ENCODE data around the gene FRMPD4.
"Not testable (repeated sequence)": the region's sequence is repeated elsewhere in the genome, so short reads cannot be mapped to it uniquely, and the experiment has no call there.

FRMPD4 gene

DNA sequence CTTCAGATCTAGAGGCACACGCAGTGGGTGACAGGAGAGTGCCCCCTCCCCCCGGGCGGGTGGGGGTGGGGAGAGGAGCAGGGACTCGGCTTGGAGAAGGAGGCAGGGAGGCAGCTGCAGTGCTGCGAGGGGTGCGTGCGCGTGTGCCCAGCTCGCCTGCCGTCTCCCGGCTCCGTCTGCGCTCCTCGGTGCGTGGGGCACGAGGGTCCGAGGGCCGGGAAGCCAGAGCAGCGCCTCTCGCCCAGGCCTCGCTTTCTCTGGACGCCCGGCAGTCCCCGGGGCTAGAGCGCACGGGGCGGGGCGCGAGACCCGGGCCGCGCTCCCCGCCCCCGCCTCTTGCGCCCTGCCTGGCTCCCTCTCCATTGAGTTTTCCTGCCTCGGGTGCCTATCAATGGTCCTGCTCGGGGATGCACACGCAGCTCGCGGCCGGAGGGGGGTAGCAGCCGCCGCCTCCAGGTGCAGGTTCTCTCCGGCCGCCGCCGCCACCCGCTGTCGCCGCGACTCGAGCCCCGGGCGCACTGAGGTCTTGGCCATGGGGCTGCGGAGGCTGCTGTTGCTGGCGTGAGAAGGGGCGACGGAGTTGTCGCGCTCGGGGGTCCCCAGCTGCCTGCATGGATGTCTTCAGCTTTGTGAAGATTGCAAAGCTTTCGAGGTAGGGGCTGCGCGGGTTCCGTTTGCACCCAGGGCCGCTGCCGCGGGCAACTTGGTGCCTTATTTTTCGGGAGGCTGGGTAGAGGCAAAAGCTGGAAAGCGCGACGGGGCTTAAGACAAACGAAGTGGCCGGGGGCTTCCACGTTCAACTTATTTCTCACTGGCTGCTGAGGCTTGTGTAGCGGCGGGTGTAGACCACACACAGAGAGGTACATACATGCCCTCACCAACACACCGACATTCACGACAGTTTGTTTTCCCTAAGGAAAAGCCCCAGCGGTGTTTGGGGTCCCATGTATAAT is at the start of gene FRMPD4:
Gene FRMPD4, plus strand, starts transcription at position 113 of the 953 bp plus-strand sequence. Its CDS starts 499 bp downstream, at position 612.
- peak; percentile 17 for DNase-seq

GRCh38 chrX:12089740-12090139 is 48.5 kb upstream of the FRMPD4 start:
- no peak for DNase-seq

DNA sequence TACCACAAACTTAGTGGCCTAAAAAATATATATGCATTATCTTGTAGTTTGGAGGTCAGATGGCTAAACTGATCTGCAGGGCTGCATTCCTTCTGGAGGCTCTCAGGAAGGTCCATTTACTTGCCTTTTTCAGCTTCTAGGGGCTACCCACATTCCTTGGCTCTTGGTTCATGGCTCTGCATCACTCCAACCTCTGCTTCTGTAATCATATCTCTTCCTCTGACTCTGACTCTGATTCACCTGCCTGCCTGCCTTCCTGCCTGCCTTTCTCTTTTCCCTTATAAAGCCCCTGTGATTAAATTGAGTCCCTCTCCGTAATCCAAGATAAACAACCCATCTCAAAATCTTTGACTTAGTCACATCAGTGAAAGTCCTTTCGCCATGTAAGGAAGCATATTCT is 25.0 kb upstream of the FRMPD4 start:
- no peak for DNase-seq

- no peak for DNase-seq
Observed at GRCh38 chrX:12115377-12115776, 22.9 kb upstream of the FRMPD4 start.

DNA sequence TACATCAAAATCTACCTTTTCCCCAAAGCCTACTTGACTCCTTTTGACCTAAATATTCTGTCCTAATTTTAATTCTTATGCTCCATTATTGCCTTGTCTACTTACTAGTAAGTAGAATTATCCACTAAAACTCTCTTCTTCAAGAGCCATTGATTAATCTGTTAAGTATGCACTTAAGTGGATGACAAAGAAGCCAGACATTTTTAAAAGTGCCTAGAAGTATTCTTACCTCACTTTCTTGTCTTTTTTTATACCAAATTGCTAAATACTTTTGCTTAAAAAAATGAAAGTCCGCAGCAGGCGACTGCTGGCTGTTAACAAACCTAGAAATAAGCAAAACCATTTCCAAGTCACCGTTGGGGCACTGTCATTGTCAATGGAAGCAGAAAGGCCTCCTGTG is 20.1 kb upstream of the FRMPD4 start:
- peak; percentile 12 for DNase-seq

- no peak for DNase-seq
Observed at GRCh38 chrX:12128017-12128416, 10.3 kb upstream of the FRMPD4 start.

GRCh38 chrX:12137951-12138360 is 317 bp upstream of the FRMPD4 start:
- no peak for DNase-seq

GRCh38 chrX:12139934-12140611 is 1.8 kb downstream of the FRMPD4 start:
- DNase-seq = no peak

GRCh38 chrX:12141511-12141910 is 3.2 kb downstream of the FRMPD4 start:
- DNase-seq = no peak

- DNase-seq = no peak
Observed at GRCh38 chrX:12142661-12143060, 4.4 kb downstream of the FRMPD4 start.

GRCh38 chrX:12145402-12145801 is 7.1 kb downstream of the FRMPD4 start:
- DNase-seq = no peak

DNA sequence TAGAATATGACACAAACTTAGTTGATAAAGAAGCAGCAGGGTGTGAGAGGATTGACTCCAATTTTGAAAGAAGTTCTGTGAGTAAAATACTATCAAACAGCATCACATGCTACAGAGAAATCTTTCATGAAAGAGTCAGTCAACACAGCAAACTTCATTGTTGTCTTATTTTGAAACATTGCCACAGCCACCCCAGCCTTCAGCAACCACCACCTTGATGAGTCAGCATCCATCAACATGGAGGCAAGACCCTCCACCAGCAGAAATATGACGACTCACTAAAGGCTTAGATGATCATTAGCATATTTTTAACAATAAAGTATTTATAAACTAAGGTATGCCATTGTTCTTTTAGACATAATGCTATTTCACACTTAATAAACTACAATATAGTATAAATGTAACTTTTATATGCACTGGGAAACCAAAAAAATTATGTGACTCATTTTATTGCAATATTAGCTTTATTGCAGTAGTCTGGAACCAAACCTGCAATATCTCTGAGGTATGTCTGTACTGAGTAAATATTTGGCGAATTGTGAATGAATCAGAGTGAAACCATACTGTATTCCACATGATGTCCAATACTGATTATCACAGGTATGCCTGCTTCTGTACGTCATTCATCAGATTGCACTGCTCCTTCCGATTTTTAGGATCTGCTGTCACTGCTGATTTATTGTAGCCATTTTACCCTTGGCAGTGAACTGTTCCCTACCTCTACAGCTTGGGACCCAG is 11.6 kb downstream of the FRMPD4 start:
- DNase-seq = no peak

DNA sequence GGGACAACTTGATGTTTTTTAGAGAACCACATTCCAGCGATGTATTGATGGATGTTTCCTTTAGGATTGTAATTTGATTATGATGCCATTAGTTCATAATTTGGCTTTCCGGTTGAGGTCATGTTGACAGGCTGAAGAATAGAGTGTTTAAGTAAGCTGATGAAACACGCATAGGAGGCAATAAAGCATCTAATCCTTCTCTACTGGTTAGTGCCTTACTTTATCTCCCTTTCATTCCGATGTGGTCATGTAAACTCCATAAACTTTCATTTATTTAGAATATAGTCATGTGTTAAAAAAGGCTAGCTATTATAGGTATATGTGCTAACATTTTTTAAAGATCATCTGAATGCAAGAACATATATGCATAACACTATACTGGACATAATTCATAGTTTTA is 15.0 kb downstream of the FRMPD4 start:
- no peak for DNase-seq

- peak; percentile 18 for DNase-seq
Observed at GRCh38 chrX:12153741-12154140, 15.5 kb downstream of the FRMPD4 start.

- DNase-seq = no peak
Observed at GRCh38 chrX:12159799-12160198, 21.5 kb downstream of the FRMPD4 start.

GRCh38 chrX:12162420-12162819 is 24.1 kb downstream of the FRMPD4 start:
- no peak for DNase-seq

DNA sequence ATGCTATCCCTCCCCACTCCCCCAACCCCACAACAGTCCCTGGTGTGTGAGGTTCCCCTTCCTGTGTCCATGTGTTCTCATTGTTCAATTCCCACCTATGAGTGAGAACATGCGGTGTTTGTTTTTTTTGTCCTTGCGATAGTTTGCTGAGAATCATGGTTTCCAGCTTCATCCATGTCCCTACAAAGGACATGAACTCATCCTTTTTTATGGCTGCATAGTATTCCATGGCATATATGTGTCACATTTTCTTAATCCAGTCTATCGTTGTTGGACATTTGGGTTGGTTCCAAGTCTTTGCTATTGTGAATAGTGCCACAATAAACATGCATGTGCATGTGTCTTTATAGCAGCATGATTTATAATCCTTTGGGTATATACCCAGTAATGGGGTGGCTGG is 25.9 kb downstream of the FRMPD4 start:
- DNase-seq = not testable (repeated sequence)

DNA sequence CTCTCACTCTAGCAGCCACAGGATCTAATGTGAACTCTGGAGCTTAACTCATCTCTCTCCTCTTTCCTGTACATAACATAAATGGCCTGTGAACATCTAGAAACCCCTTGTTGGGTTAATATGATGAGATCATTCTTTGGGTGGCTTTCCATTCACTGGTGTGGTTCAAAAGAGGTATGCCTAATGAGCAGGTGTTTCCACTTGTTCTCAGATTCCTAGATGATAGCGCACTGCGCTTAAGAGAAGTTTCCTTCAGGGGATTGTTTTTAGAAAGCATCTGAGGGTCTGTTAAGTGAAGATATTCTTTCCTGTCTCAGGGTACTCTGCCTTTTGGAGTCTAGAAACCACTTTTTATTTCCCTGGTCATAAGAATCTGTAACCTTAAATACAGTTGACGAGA is 32.5 kb downstream of the FRMPD4 start:
- DNase-seq = no peak

DNA sequence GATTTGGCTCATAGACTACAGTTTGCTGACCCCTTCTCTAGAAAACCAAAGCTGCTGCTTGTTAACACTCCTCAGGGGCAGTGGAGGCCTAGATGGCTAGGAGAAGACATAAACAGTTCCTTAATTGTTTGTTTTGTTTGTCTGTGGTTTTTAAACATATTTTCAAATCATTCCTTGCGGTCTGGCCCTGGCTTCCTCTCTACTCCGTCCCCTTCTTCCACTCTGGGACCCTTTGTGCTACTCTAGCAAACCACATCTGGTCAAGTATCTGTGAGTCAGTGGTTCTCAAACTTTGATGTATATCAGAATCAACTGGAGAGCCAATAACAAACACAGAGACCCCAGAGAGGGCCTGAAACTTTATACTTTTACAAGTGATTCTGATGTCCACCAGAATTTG is 36.1 kb downstream of the FRMPD4 start:
- no peak for DNase-seq

- DNase-seq = no peak
Observed at GRCh38 chrX:12197030-12197429, 58.8 kb downstream of the FRMPD4 start.

- DNase-seq = no peak
Observed at GRCh38 chrX:12206413-12206812, 68.1 kb downstream of the FRMPD4 start.

DNA sequence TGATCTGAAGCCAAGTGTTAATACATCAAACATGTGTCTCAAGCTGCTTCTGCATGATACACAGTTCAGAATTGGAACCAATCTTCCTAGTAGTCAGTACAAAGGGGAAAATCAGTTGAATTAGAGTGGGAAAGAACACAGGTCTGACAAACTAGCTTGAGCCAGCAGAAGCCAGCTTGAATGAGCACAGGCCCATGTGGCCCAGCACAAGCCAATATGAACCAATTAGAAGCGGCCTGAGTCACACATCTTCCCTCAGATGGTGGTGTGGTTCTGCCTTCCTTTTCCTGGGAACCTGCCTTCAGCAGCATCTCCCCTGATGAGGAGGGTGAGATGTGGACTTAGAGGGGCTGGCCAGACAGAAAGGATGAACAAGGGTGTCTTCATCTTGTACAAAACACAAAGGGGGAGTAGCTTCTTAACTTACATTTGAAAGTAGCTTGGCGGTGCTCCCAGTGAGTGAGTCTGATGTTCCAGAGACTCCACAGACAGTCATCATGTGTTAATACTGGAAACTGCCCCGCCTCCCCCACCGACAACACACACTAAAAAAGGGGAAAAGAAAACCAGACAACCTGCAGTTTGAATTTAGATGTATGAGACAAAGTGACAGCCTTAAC is 72.0 kb downstream of the FRMPD4 start:
- peak; percentile 79 for DNase-seq

GRCh38 chrX:12210971-12211370 is 72.7 kb downstream of the FRMPD4 start:
- DNase-seq = peak; percentile 46

Measured in fibroblast of skin of right biceps (primary cell).